Fibroblast of lung (primary cell): ENCODE data around the gene IL3RA. TPM values are rescaled to one million over a fixed set of nuclear protein-coding genes. Genes with fewer than 3 reads are reported as not detected.

Experiments used
- DNase-seq, 2 donors: peaks; one replicate each; pipeline versions ENCODE4 v3.0.0 to v3.0.0-alpha.2; 2010; ENCODE audit warnings: low read depth in 2 of 2
- H2AFZ ChIP-seq: 2 replicates; pipeline ENCODE4 v1.5.1; 2012; ENCODE audit warnings: low read length, control low read depth, inconsistent platforms
- H3K27ac ChIP-seq: 2 replicates; pipeline ENCODE4 v1.5.1; 2011; ENCODE audit warnings: low read length, control low read depth; ENCODE audit not compliant: insufficient read depth
- H3K27me3 ChIP-seq: 2 replicates; pipeline ENCODE4 v1.5.1; 2011; ENCODE audit warnings: mild to moderate bottlenecking, low read length; ENCODE audit not compliant: control insufficient read depth, insufficient read depth
- H3K36me3 ChIP-seq: 2 replicates; pipeline ENCODE4 v1.5.1; 2011; ENCODE audit warnings: low read length; ENCODE audit not compliant: control insufficient read depth, insufficient read depth
- H3K4me1 ChIP-seq: 2 replicates; pipeline ENCODE4 v1.5.1; 2011; ENCODE audit warnings: low read length; ENCODE audit not compliant: control insufficient read depth, insufficient read depth; ENCODE audit errors: extremely low read depth
- H3K4me2 ChIP-seq: 2 replicates; pipeline ENCODE4 v1.5.1; 2011; ENCODE audit warnings: low read length, control low read depth; ENCODE audit not compliant: insufficient read depth; ENCODE audit errors: extremely low read depth
- H3K4me3 ChIP-seq, 4 experiments: fragments of 200-600 bp in 1 of 4; sonication (generic) in 1 of 4; replicated peaks in 1 of 4; 2 replicates each; pipeline ENCODE4 v1.5.1; 2011 to 2016; ENCODE audit warnings: low read length in 4 of 4, low read depth in 3 of 4, mild to moderate bottlenecking in 3 of 4, control low read depth in 2 of 4, inconsistent platforms in 1 of 4, mixed read lengths in 1 of 4; ENCODE audit not compliant: insufficient read depth in 1 of 4; ENCODE audit errors: control extremely low read depth in 1 of 4
- H3K79me2 ChIP-seq: 2 replicates; pipeline ENCODE4 v1.5.1; 2012; ENCODE audit warnings: mild to moderate bottlenecking, low read length, inconsistent platforms; ENCODE audit not compliant: control insufficient read depth, insufficient read depth
- H3K9ac ChIP-seq: 2 replicates; pipeline ENCODE4 v1.5.1; 2011; ENCODE audit warnings: mild to moderate bottlenecking, low read length, control low read depth; ENCODE audit not compliant: insufficient read depth
- H3K9me3 ChIP-seq: 2 replicates; pipeline ENCODE4 v1.5.1; 2012; ENCODE audit warnings: low read depth, low read length; ENCODE audit not compliant: control insufficient read depth, insufficient read depth
- H4K20me1 ChIP-seq: 2 replicates; pipeline ENCODE4 v1.5.1; 2011; ENCODE audit warnings: low read length; ENCODE audit not compliant: control insufficient read depth, insufficient read depth; ENCODE audit errors: extremely low read depth
- CTCF ChIP-seq, 2 donors: IDR thresholded peaks in 1 of 2; conservative IDR thresholded peaks in 1 of 2; 1 replicate in 1 of 2; 2 replicates in 1 of 2; pipeline ENCODE4 v1.5.1; 2011 to 2012; ENCODE audit warnings: low read length in 2 of 2, control low read depth in 1 of 2, inconsistent platforms in 1 of 2, low read depth in 1 of 2, mild to moderate bottlenecking in 1 of 2
- EZH2 ChIP-seq: IDR thresholded peaks from 2 replicates; pipeline ENCODE4 v1.5.1; 2012; ENCODE audit warnings: low read length, control low read depth, mild to moderate bottlenecking; ENCODE audit errors: missing control alignments
- polyA plus RNA-seq, 2 donors: library from polyadenylated mRNA; depleted of rRNA in 1 of 2; stranded (reverse) in 1 of 2; unstranded in 1 of 2; fragments of >200 nt; gene quantifications; 2 replicates each; pipeline ENCODE4 v1.2.1, GENCODE V29; 2011 to 2012; ENCODE audit warnings: missing spikeins in 1 of 2
- total RNA-seq: library from RNA; depleted of rRNA; stranded (reverse); fragments of >200 nt; gene quantifications from 2 replicates; pipeline ENCODE4 v1.2.1, GENCODE V29; 2014

Gene IL3RA
- total and polyA plus RNA-seq, 2 donors (not counting 1 experiment from before 2014, with no cell fraction given) = under 0.01 to 0.03 TPM

- no peaks in the 10 kb centered on the region for H3K4me1 ChIP-seq
- no peak overlapping the region for H3K9ac ChIP-seq
- H3K27me3 ChIP-seq = no peaks in the 10 kb centered on the region
- no peak overlapping the region for H2AFZ ChIP-seq
- DNase-seq = no peak
- no peak overlapping the region for H3K4me3 ChIP-seq
- H3K9me3 ChIP-seq = no peaks in the 10 kb centered on the region
- H3K36me3 ChIP-seq = peaks cover 8% of the 10 kb centered on the region
- H3K79me2 ChIP-seq = no peaks in the 10 kb centered on the region
- no peaks in the 10 kb centered on the region for H4K20me1 ChIP-seq
- H3K27ac ChIP-seq = no peak overlapping the region
- no peak overlapping the region for H3K4me2 ChIP-seq
- TF ChIP-seq EZH2 = no peak
- TF ChIP-seq CTCF (conservative IDR thresholded peaks at IDR 0.05 in 1 of 2, IDR thresholded peaks at IDR 0.05 in 1 of 2; ENCODE audit: low read depth in 1 of 2, low read length in 2 of 2) = no peak
Measured at GRCh38 chrX:1427756-1428155, 91.2 kb downstream of the IL3RA start.

DNA sequence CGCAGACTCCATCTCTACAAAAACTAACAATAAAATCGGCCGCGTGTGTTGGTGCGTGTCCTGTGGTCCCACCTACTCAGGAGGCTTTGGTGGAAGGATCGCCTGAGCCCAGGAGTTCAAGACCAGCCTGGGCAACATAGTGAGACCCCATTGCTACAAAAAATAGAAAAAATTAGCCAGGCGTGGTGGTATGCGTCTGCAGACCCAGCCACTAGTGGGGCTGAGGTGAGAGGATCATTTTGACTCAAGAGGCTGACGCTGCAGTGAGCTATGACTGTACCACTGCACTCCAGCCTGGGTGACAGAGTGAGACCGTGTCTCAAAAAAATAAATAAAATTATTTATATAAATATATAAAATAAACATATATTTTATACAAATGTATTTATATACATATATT, 93.9 kb downstream of the IL3RA start:
- no peak for DNase-seq
- no peaks in the 10 kb centered on the region for H3K9me3 ChIP-seq

More for the DNA sequence above, 93.9 kb downstream of the IL3RA start:
- no peak overlapping the region for H3K4me2 ChIP-seq
- no peak overlapping the region for H3K9ac ChIP-seq
- no peak overlapping the region for H3K4me3 ChIP-seq
- peaks cover 6% of the 10 kb centered on the region for H3K36me3 ChIP-seq
- no peak overlapping the region for H2AFZ ChIP-seq
- H3K4me1 ChIP-seq = no peaks in the 10 kb centered on the region
- H3K27ac ChIP-seq = no peak overlapping the region
- no peak for TF ChIP-seq CTCF (conservative IDR thresholded peaks at IDR 0.05 in 1 of 2, IDR thresholded peaks at IDR 0.05 in 1 of 2; ENCODE audit: low read depth in 1 of 2, low read length in 2 of 2)
- H4K20me1 ChIP-seq = no peaks in the 10 kb centered on the region
- H3K27me3 ChIP-seq = no peaks in the 10 kb centered on the region
- H3K79me2 ChIP-seq = no peaks in the 10 kb centered on the region

Other genes with a start within 250 kb of the IL3RA start
- not detected in 2 replicates for gene CRLF2, start 124.1 kb upstream of the IL3RA start, total RNA-seq
- gene CRLF2, start 124.1 kb upstream of the IL3RA start, polyA plus RNA-seq = not detected in 2 replicates
- gene CSF2RA, start 68.0 kb upstream of the IL3RA start, total RNA-seq = not detected in 2 replicates
- not detected in 2 replicates for gene CSF2RA, start 68.0 kb upstream of the IL3RA start, polyA plus RNA-seq
- gene SLC25A6, start 55.3 kb downstream of the IL3RA start, total RNA-seq = 158 and 194 TPM in 2 replicates
- 220 and 228 TPM in 2 replicates for gene SLC25A6, start 55.3 kb downstream of the IL3RA start, polyA plus RNA-seq
- gene ASMTL, start 116.1 kb downstream of the IL3RA start, total RNA-seq = 11.0 and 12.9 TPM in 2 replicates
- 17.7 and 19.8 TPM in 2 replicates for gene ASMTL, start 116.1 kb downstream of the IL3RA start, polyA plus RNA-seq
- not detected in 2 replicates for gene P2RY8, start 200.4 kb downstream of the IL3RA start, total RNA-seq
- not detected in 2 replicates for gene P2RY8, start 200.4 kb downstream of the IL3RA start, polyA plus RNA-seq